Osteoblast (primary cell): ENCODE data around the gene SASH3. TPM values are rescaled to one million over a fixed set of nuclear protein-coding genes. Genes with fewer than 3 reads are reported as not detected.

Experiments
- DNase-seq: peaks from one replicate; pipeline ENCODE4 v3.0.0; 2011; ENCODE audit warnings: low spot score, mixed read lengths; ENCODE audit not compliant: insufficient read length; ENCODE audit errors: missing footprints
- H2AFZ ChIP-seq: 2 replicates; pipeline ENCODE4 v1.6.0; 2011; ENCODE audit warnings: mild to moderate bottlenecking, low read length
- H3K27ac ChIP-seq: 2 replicates; pipeline ENCODE4 v1.5.1; 2011; ENCODE audit warnings: mild to moderate bottlenecking, low read depth, low read length, moderate library complexity
- H3K27me3 ChIP-seq: 2 replicates; pipeline ENCODE4 v1.6.0; 2012; ENCODE audit warnings: mild to moderate bottlenecking, control low read depth, inconsistent platforms, low read length, moderate library complexity; ENCODE audit not compliant: insufficient read depth
- H3K36me3 ChIP-seq: 2 replicates; pipeline ENCODE4 v1.5.1; 2011; ENCODE audit warnings: mild to moderate bottlenecking, low read length, control low read depth, moderate library complexity; ENCODE audit not compliant: insufficient read depth
- H3K4me1 ChIP-seq: 2 replicates; pipeline ENCODE4 v1.5.1; 2011; ENCODE audit warnings: mild to moderate bottlenecking, low read length, control low read depth, moderate library complexity; ENCODE audit not compliant: insufficient read depth
- H3K4me2 ChIP-seq: 2 replicates; pipeline ENCODE4 v1.6.0; 2011; ENCODE audit warnings: mild to moderate bottlenecking, low read length; ENCODE audit not compliant: insufficient read depth
- H3K4me3 ChIP-seq: fragments of 200-600 bp; sonication (generic); 3 replicates; pipeline ENCODE4 v1.5.1; 2012; ENCODE audit warnings: mild to moderate bottlenecking, low read length, inconsistent platforms; ENCODE audit not compliant: insufficient read depth
- H3K79me2 ChIP-seq: 2 replicates; pipeline ENCODE4 v1.6.0; 2012; ENCODE audit warnings: mild to moderate bottlenecking, low read length, control low read depth, inconsistent platforms; ENCODE audit not compliant: insufficient read depth
- H3K9me3 ChIP-seq: 2 replicates; pipeline ENCODE4 v1.5.1; 2011; ENCODE audit warnings: low read depth, low read length, control low read depth
- H4K20me1 ChIP-seq: 2 replicates; pipeline ENCODE4 v1.6.0; 2012; ENCODE audit warnings: mild to moderate bottlenecking, low read length, control low read depth; ENCODE audit not compliant: insufficient read depth
- CTCF ChIP-seq: IDR thresholded peaks from 2 replicates; pipeline ENCODE4 v1.5.1; 2011; ENCODE audit warnings: mild to moderate bottlenecking, low read depth, low read length, moderate library complexity; ENCODE audit errors: extremely low read depth
- total RNA-seq: library from RNA; depleted of rRNA; stranded (reverse); fragments of >200 nt; gene quantifications from 2 replicates; pipeline ENCODE4 v1.2.3, GENCODE V29; 2012

The SASH3 gene
- total RNA-seq, 1 donor, result not detected

GRCh38 chrX:129833153-129833990 lies 53.6 kb downstream of the SASH3 start:
- no peak for TF ChIP-seq CTCF
- Histone ChIP-seq H3K79me2 (peaks cover 30% of the 10 kb centered on the region), H3K27ac (no peak overlapping the region), H3K36me3 (peaks cover 10% of the 10 kb centered on the region), H3K4me3 (no peak overlapping the region), H3K4me1 (peaks cover 5% of the 10 kb centered on the region), H3K4me2 (peak overlapping the region; percentile 28), H3K27me3 (peaks cover 2% of the 10 kb centered on the region), H3K9me3 (no peaks in the 10 kb centered on the region), H2AFZ (no peak overlapping the region), H4K20me1 (peaks cover 10% of the 10 kb centered on the region)
- DNase-seq, result no peak

GRCh38 chrX:129836827-129837226 lies 57.1 kb downstream of the SASH3 start:
- peaks cover 37% of the 10 kb centered on the region for H3K79me2 ChIP-seq
- peaks cover 17% of the 10 kb centered on the region for H3K36me3 ChIP-seq
- no peak overlapping the region for H3K27ac ChIP-seq
- no peak overlapping the region for H3K4me3 ChIP-seq
- H3K4me2 ChIP-seq, result no peak overlapping the region
- no peaks in the 10 kb centered on the region for H3K9me3 ChIP-seq
- H3K27me3 ChIP-seq, result no peaks in the 10 kb centered on the region
- H4K20me1 ChIP-seq, result peaks cover 18% of the 10 kb centered on the region
- no peak for TF ChIP-seq CTCF
- DNase-seq, result no peak
- H2AFZ ChIP-seq, result no peak overlapping the region
- peaks cover 5% of the 10 kb centered on the region for H3K4me1 ChIP-seq

GRCh38 chrX:129840344-129840743 lies 60.6 kb downstream of the SASH3 start:
- no peak overlapping the region for H3K4me3 ChIP-seq
- H3K27ac ChIP-seq, result no peak overlapping the region
- H3K4me2 ChIP-seq, result no peak overlapping the region
- peaks cover 14% of the 10 kb centered on the region for H4K20me1 ChIP-seq
- H3K36me3 ChIP-seq, result peaks cover 17% of the 10 kb centered on the region
- H3K4me1 ChIP-seq, result peaks cover 3% of the 10 kb centered on the region
- DNase-seq, result no peak
- H3K27me3 ChIP-seq, result no peaks in the 10 kb centered on the region
- H3K9me3 ChIP-seq, result no peaks in the 10 kb centered on the region
- no peak overlapping the region for H2AFZ ChIP-seq
- TF ChIP-seq CTCF, result no peak
- H3K79me2 ChIP-seq, result peaks cover 37% of the 10 kb centered on the region

- no peaks in the 10 kb centered on the region for H3K9me3 ChIP-seq
- peaks cover 3% of the 10 kb centered on the region for H3K27me3 ChIP-seq
- peaks cover 33% of the 10 kb centered on the region for H3K79me2 ChIP-seq
- H3K27ac ChIP-seq, result peak overlapping the region; percentile 61
- TF ChIP-seq CTCF, result no peak
- H3K4me2 ChIP-seq, result peak overlapping the region; percentile 84
- peaks cover 3% of the 10 kb centered on the region for H3K4me1 ChIP-seq
- peak overlapping the region; percentile 81 for H2AFZ ChIP-seq
- peaks cover 12% of the 10 kb centered on the region for H4K20me1 ChIP-seq
- peaks cover 16% of the 10 kb centered on the region for H3K36me3 ChIP-seq
- DNase-seq, result no peak
- H3K4me3 ChIP-seq, result peak overlapping the region; percentile 83
These were observed 62.9 kb downstream of the SASH3 start for GRCh38 chrX:129842510-129843208.
